ENCODE results near the gene KSR1. TPM values are rescaled to one million over a fixed set of nuclear protein-coding genes. Genes with fewer than 3 reads are reported as not detected.

Gene KSR1
- total and polyA plus RNA-seq, 9 of the 15 experiments (the other 6 are each of a cell fraction or from before 2014, with no cell fraction given): 1.4 to 51.7 (median 18.4) TPM

GRCh38 chr17:27600471-27600870, 144.2 kb downstream of the KSR1 start:
- Histone ChIP-seq H3K4me3 (no peak overlapping the region), H3K9me3 (replicated peaks; ENCODE audit: control insufficient read depth, insufficient read depth, low read depth, low read length) (no peaks in the 10 kb centered on the region), H3K27ac (ENCODE audit: extremely low read depth, low read depth, low read length) (no peak overlapping the region), H4K20me1 (replicated peaks; ENCODE audit: control insufficient read depth, insufficient read depth, low read length) (no peaks in the 10 kb centered on the region), H3K9me1 (ENCODE audit: control insufficient read depth, insufficient read depth, low read length) (no peaks in the 10 kb centered on the region), H3K4me2 (ENCODE audit: insufficient read depth, low read length) (no peak overlapping the region), H3K36me3 (ENCODE audit: control insufficient read depth, insufficient read depth, low read length) (peaks cover 73% of the 10 kb centered on the region), H3K79me2 (ENCODE audit: control insufficient read depth, insufficient read depth, low read length) (no peaks in the 10 kb centered on the region; the same call in 2 of the 3 replicates), H2AFZ (ENCODE audit: low read depth, low read length) (no peak overlapping the region), H3K9ac (ENCODE audit: insufficient read depth in 1 of 2, low read depth in 2 of 2, low read length in 2 of 2) (no peak overlapping the region), H3K4me1 (replicated peaks in 1 of 2; ENCODE audit: control insufficient read depth in 2 of 2, insufficient read depth in 2 of 2, low read length in 2 of 2) (peaks cover 38 to 50% of the 10 kb centered on the region in 2 experiments), H3K27me3 (ENCODE audit: control insufficient read depth in 2 of 2, insufficient read depth in 2 of 2, low read length in 2 of 2) (no peaks in the 10 kb centered on the region)
- in situ Hi-C loops (cut with MboI) (loop anchor here (10.0 kb wide), 1 partner anchor 356 kb away; no protein-coding TSS in a partner anchor), intact Hi-C loops (cut with micrococcal nuclease) (loop anchor here (1.0 to 2.0 kb wide), 3 partner anchors 32 to 144 kb away; partner anchors contain the start of gene KSR1)
- ChIA-PET POLR2A (interaction anchor here (0.7 to 5.4 kb wide), 9 partner anchors 8 to 260 kb away, joined by 3 to 31 read pairs (median 3); no protein-coding TSS in a partner anchor), CTCF (ENCODE audit: low intra/inter-chr PET ratio) (interaction anchor here (0.6 to 5.1 kb wide), 7 partner anchors 105 to 365 kb away, joined by 3 to 60 read pairs (median 7); no protein-coding TSS in a partner anchor)
- FAIRE-seq (no peak), DNase-seq (ENCODE audit: extremely low read depth in 1 of 4, low spot score in 3 of 4) (no peak), ATAC-seq (no peak)
- 87% methylated on average over 8 of the region's 8 CpGs for WGBS (ENCODE audit: insufficient coverage, low coverage, missing lambda C conversion rate)
- TSS peak; percentile 19 for BruUV-seq (replicated peaks)
- TF ChIP-seq NFIC (IDR thresholded peaks at IDR 0.05): no peak
- no peak for TF ChIP-seq KDM5B (IDR thresholded peaks at IDR 0.05; ENCODE audit: insufficient replicate concordance, low read depth, low read length)
- TF ChIP-seq REST (IDR thresholded peaks at IDR 0.05; ENCODE audit: borderline replicate concordance): no peak
- TF ChIP-seq REST (CRISPR knock-in tag; IDR thresholded peaks at IDR 0.05; ENCODE audit: low read depth): no peak
- no peak for TF ChIP-seq MTF1 (CRISPR knock-in tag; IDR thresholded peaks at IDR 0.05; ENCODE audit: borderline replicate concordance)
